BE2C (cell line): Measurements from ENCODE around the gene CDH15.
A peak's percentile ranks its signal among the peaks of the same experiment; 100 is the strongest.
"Not testable (repeated sequence)": the region's sequence is repeated elsewhere in the genome, so short reads cannot be mapped to it uniquely, and the experiment has no call there.

Experiments
- DNase-seq: peaks from one replicate; pipeline ENCODE4 v3.0.0-alpha.2; 2020
- H3K27me3 ChIP-seq: fragments of 250-450 bp; sonication (Bioruptor Pico); 2 replicates; pipeline ENCODE4 v1.5.1; 2020; ENCODE audit warnings: mild to moderate bottlenecking
- H3K36me3 ChIP-seq: fragments of 250-450 bp; sonication (Bioruptor Pico); 2 replicates; pipeline ENCODE4 v1.5.1; 2020; ENCODE audit warnings: mild to moderate bottlenecking
- H3K4me1 ChIP-seq: fragments of 250-450 bp; sonication (Bioruptor Pico); 2 replicates; pipeline ENCODE4 v1.5.1; 2020
- H3K4me3 ChIP-seq: 2 replicates; pipeline ENCODE4 v1.5.1; 2011; ENCODE audit warnings: low read depth, low read length
- H3K9me3 ChIP-seq: fragments of 250-450 bp; sonication (Bioruptor Pico); 2 replicates; pipeline ENCODE4 v1.5.1; 2020
- TF ChIP-seq, protein P1 (sequence below): IDR thresholded peaks from 2 replicates; pipeline ENCODE4 v1.5.1; 2012; ENCODE audit warnings: mild to moderate bottlenecking, low read depth, low read length

The CDH15 gene

DNA sequence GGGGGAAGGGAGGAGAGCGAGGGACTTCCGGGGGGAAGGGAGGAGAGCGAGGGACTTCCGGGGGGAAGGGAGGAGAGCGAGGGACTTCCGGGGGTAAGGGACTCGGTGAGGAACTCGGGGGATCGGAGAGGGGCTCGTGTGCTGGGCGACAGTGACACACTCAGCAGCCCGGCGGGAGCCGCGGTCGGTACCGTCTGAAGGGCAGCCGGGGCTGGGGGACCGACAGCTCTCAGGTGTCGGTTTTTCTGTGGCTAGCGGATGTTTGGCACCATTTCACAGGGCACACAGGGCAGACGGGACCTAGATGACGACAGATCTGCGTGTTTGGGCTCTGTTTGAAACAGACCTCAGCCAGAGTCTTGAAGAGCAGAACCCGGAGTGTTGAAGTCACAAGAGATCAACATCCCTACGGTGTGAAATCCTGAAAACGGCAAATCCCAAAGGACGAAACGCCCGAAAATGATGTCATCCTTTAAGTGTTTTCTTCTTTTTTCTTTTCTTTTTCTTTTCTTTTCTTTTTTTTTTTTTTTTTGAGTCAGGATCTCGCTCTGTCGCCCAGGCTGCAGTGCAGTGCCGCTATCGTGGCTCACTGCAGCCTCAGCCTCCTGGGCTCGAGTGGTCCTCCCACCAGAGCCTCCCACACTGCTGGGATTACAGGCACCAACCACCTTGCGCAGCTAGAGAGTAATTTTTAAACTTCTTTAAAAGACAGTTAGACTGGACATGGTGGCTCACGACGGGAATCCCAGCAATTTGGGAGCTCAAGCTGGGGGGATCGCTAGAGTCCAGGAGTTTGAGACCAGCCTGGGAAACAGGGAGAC is 69.8 kb downstream of the CDH15 start:
- peaks cover 3% of the 10 kb centered on the region; the same call in 1 of the 2 replicates for H3K27me3 ChIP-seq
- no peaks in the 10 kb centered on the region for H3K4me1 ChIP-seq
- TF ChIP-seq, protein P1, sequence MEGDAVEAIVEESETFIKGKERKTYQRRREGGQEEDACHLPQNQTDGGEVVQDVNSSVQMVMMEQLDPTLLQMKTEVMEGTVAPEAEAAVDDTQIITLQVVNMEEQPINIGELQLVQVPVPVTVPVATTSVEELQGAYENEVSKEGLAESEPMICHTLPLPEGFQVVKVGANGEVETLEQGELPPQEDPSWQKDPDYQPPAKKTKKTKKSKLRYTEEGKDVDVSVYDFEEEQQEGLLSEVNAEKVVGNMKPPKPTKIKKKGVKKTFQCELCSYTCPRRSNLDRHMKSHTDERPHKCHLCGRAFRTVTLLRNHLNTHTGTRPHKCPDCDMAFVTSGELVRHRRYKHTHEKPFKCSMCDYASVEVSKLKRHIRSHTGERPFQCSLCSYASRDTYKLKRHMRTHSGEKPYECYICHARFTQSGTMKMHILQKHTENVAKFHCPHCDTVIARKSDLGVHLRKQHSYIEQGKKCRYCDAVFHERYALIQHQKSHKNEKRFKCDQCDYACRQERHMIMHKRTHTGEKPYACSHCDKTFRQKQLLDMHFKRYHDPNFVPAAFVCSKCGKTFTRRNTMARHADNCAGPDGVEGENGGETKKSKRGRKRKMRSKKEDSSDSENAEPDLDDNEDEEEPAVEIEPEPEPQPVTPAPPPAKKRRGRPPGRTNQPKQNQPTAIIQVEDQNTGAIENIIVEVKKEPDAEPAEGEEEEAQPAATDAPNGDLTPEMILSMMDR = no peak
- no peaks in the 10 kb centered on the region for H3K36me3 ChIP-seq
- peak; percentile 82 for DNase-seq
- 0 out of 2 replicates have a peak, but pooled peaks cover 2% of the 10 kb centered on the region for H3K9me3 ChIP-seq
- peak overlapping the region; percentile 69 for H3K4me3 ChIP-seq

DNA sequence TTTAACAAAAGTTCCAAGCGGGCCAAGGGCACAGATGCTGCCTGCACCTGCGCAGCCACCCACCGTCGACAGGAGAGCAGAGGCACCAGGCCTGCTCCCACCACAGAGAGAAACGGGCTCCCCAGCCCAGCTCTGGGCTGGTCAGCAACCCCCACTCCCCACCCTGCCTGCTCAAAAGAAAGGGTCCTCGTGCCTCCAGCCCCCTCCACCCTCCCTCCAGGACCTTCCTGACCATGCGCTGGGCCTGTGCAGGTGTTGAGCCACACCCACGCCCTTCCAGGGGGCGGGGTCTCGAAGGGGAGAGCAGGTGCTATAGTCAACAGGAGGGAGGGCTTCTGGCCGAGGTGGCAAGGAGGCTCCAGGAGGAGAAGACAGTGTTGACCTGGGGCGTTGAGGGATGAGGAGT is 71.2 kb downstream of the CDH15 start:
- no peaks in the 10 kb centered on the region for H3K4me1 ChIP-seq
- H3K4me3 ChIP-seq = no peak overlapping the region
- peaks cover 3% of the 10 kb centered on the region; the same call in 1 of the 2 replicates for H3K27me3 ChIP-seq
- H3K9me3 ChIP-seq = 0 out of 2 replicates have a peak, but pooled peaks cover 2% of the 10 kb centered on the region
- TF ChIP-seq, protein P1 = no peak
- DNase-seq = no peak
- H3K36me3 ChIP-seq = no peaks in the 10 kb centered on the region

DNA sequence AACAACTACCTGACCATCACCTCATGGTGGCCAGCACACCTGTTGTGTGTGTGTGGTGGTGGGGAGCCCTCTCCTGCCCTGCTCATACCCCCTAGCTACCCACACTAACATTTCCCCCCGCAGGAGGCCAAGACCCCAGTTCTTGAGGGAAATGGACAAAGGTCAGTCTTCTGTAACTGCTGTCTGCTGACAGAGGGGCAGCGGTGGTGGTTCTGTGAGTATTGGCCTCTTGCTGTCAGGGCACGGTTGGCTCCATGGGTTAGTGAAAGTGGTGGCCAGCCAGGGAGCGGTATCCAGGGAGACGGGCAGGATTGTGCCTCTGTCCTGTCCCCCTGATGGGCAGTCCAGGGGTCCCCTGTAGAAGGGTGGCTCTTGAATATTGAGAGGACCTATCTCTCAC is 72.1 kb downstream of the CDH15 start:
- TF ChIP-seq, protein P1 = no peak
- no peaks in the 10 kb centered on the region for H3K36me3 ChIP-seq
- H3K4me3 ChIP-seq = no peak overlapping the region
- no peak for DNase-seq
- H3K9me3 ChIP-seq = 0 out of 2 replicates have a peak, but pooled peaks cover 2% of the 10 kb centered on the region
- H3K27me3 ChIP-seq = peaks cover 3% of the 10 kb centered on the region; the same call in 1 of the 2 replicates
- H3K4me1 ChIP-seq = no peaks in the 10 kb centered on the region

DNA sequence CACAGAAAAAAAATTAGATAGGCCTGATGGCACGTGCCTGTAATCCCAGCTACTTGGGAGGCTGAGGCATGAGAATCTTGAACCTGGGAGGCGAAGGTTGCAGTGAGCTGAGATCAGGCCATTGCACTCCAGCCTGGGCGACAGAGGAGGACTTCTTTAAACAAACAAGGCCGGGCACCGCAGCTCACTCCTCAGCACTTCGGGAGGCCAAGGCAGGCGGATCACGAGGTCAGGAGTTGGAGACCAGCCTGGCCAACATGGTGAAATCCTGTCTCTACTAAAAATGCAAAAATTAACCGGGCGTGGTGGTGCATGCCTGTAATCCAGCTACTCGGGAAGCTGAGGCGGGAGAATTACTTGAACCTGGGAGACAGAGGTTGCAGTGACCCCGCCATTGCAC is 72.7 kb downstream of the CDH15 start:
- H3K4me1 ChIP-seq, H3K4me3 ChIP-seq, H3K9me3 ChIP-seq, DNase-seq, H3K36me3 ChIP-seq, H3K27me3 ChIP-seq: not testable (repeated sequence)

DNA sequence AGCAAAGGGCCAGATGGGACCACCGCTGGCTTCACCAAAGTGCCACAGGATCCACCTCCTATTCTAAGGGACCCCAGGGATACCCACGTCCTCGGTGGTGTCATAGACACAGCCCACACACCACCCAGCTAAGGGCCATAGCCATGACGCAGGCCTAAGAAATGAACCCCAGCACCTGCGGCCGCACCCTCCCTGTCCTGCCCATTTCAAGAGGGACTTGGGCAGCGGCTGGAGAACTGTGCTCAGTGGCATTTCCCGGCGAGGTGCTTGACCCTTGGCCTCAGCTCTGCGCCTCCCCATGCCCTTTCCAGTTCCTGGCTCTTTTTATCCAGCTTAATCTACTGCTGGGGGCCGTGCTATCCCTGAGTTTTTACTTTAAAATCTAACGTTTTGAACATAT is 73.2 kb downstream of the CDH15 start:
- Histone ChIP-seq H3K9me3 (0 out of 2 replicates have a peak, but pooled peaks cover 2% of the 10 kb centered on the region), H3K36me3 (no peaks in the 10 kb centered on the region), H3K27me3 (peaks cover 3% of the 10 kb centered on the region; the same call in 1 of the 2 replicates), H3K4me3 (no peak overlapping the region), H3K4me1 (no peaks in the 10 kb centered on the region)
- TF ChIP-seq, protein P1 = no peak
- no peak for DNase-seq
